GM19099 (cell line): ENCODE results near the gene TBC1D3B.

ENCODE experiments used
- POLR2A ChIP-seq: IDR thresholded peaks from 3 replicates; pipeline ENCODE4 v1.6.1; 2011; ENCODE audit warnings: low read depth; ENCODE audit not compliant: insufficient read length; ENCODE audit errors: extremely low read depth

Gene TBC1D3B

DNA sequence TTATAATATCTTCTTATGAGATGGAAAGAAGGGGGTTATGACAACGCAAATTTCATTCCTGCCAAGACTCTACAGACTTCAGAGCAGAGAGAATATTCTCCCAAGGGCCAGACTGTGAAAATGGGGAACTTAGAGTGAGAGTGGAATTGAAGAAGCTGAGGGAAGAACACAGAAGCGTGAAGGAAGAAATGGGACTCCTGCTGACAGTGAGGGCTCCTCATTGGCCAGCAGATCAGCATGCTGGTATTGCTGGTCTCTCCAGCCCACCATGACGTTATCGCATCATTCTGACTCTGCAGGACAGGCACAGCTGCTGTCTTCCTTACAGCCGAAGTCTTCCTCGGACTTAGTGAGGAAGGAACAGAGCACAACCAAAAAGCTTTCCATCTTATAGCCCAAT lies 48.5 kb downstream of the TBC1D3B start:
- no peak for TF ChIP-seq POLR2A

DNA sequence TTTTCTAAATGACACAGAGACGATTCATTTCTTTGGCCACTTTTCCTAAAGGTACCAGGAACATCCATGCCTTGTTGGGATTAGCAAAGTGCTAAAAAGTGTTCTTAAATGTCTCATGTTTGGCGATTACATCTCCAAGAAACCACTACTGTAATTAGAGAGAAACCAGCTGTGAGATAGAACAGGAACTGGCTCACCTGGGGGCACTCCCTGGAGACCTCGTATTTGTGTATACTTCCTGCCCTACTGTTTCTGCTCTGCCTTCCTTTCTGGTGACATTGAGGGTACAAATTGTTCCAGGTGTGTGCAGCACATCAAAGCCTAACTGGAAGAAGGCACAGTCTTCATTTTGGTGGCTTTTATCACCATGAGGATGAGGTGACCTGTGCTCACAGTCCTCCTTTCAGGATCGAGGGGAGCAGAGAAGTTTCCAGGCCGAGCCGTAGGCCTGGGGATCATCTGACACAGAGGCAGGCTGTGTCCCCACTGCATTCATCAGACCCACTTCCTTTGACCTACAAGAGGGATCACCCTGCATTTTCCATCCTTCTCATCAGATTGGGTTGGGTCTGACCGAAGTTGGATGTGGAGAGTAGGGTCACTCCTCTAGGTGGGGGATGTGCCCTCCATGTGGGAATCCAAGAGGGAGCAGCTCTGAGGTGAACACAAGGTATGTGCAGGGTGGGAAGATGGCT lies 49.1 kb downstream of the TBC1D3B start:
- TF ChIP-seq POLR2A: no peak

DNA sequence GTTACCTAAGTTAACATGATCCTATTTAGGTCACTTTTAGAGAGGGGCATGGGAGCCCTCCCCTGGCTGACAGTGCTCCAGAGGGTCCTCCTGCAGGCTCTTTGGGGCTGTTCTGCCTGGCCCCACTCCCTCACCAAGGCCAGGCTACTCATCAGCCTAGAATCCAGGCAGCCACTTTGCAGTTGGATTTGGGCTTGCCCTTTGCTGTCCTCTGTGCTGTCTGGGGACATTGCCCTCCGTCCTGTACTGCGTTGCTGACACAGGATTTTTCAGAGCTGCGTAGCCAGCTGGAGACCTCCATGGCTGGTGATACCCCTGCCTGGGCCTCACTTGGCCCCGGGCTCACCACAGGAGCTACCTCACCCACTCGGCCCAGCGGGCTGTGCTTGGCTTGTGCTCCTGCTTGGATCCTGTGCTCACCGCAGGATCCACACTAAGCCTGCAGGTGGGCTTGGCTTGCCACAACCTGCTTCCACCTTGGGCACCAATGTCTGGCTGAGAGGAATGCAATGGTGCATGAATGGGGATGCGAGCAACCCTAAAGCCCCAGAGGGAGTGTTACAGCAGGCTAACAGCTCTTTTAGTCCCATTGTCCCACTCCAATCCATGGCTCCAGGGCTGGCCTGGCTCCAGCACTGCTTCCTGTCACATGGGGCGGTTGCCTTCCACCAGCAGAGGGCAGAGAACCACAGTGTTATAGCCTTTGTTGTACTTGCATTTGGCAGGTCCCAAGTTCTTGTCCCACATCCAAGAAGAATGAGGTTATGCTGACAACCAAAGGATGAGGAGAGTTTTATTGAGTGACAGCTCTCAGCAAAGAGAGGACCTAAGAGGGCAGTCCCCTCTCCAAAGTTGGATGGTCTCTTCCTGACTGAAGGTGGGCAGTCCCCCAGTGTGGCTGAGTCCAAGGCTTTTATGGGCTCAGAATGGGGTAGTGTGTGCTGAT lies 51.3 kb downstream of the TBC1D3B start:
- no peak for TF ChIP-seq POLR2A

DNA sequence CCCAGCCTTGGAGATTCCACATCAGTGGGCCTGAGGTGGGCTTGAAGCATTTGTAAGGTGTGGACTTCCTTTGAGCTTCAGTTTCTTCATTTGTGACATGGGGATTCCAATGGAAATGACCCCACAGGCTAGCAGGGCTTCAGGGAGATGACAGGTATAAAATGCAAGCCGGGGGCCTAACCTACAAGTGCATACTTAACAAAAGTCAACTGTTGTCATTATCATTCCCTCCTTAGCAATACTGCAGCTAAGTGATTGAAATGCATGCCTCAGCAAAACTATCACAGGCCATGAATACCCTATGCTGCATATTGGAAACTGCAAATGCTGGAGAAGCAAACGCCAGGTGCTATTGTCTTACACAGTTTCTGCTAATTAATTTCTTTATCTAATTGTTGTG lies 53.0 kb downstream of the TBC1D3B start:
- no peak for TF ChIP-seq POLR2A

DNA sequence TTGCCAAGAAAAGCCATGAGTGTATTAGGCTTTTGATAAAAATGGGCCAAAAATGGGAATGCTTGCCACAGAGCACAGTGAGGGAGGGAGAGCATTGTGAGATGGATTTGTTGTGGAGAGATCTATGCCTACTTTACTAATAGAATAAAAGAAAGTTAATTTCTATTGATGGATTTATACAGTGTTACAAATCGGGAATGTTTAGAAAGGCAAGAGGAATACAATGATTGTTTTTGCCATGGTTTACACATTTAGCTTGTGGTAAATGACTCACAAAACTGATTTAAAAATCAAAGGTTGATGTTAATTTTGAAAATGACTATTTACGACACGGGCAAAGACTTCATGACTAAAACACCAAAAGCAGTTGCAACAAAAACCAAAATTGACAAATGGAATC lies 56.2 kb downstream of the TBC1D3B start:
- no peak for TF ChIP-seq POLR2A

DNA sequence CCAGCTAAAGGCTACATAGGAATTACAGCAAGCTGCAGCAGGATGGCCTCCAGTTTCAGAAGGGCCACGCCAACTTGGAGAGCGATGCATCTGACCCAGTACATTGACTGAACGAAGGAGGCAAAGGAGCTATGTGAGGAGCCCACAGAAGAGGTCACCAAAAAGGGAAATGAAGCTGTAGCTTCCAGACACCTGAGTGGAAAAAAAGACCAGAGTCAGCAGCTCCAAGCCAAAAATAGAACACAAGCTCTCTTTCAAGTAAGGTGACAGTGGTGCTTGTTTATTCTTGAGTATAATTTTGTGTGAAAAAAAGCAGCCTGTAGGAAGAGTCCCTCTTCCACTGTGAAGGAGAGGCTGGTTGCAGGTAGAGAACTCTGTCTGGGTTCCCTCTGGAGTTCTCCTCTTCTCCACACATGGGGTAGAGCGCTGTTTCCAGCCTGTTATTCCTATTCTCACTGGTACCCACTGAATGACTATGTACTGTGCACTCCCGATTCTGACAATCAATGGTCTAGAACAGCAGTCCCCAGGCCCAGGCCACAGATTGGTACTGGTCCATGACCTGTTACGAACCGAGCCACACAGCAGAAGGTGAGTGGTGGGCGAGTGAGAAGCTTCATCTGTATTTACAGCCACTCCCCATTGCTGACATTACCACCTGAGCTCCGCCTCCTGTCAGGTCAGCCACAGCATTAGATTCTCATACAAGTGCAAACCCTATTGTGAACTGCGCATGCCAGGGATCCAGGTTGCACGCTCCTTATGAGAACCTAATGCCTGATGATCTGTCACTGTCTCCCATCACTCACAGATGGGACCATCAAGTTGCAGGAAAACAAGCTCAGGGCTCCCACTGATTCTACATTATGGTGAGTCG lies 57.7 kb downstream of the TBC1D3B start:
- no peak for TF ChIP-seq POLR2A

DNA sequence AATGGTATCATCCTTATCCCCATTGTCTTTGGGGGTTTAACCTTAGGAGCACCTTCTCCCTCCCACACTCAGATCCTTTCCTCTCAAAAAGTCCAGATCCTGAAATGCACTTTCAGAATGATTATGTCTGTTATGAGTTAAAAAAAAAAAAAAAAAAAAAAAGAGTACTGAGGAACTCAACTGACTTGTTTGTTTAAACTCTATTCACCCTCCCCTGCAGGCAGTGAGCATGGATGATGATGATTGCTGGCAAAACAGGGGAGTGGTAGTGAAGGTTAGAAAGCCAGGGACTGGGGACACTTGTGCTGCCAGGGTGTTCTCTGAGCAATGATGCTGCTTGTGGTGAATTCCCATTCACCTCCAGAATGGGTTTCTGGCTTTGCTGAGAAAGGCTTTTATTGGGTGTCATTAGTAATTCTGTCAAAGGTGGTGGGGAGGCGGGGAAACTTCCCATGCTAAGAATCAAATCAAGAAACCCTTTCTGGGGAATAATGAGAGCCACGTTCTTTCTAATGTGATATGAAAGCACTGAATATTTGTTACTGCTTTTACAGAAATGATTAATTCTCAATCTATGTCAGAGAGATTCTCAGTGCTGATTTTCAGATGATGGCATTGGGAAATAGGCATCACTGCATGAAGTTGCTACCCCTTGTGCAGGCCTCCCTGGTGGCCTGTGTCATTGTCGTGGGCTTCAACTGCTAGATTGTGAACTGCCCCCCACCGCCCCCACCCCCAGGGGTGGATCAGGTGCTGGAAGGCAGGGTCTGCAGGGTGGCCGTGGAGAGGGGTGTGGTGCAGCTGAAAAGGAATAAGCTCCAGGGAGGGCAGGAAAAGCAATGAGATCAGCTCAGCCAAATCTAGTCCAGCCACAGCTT lies 58.7 kb downstream of the TBC1D3B start:
- TF ChIP-seq POLR2A: no peak
